ENCODE measurements around the gene IL18R1. TPM values are rescaled to one million over a fixed set of nuclear protein-coding genes. Genes with fewer than 3 reads are reported as not detected.

The IL18R1 gene
- total RNA-seq, 1 experiment from 2014 or later = 1.9 TPM

- DNase-seq = no peak
These were observed 62.9 kb downstream of the IL18R1 start for GRCh38 chr2:102418421-102418961.

GRCh38 chr2:102420290-102420689 is 64.7 kb downstream of the IL18R1 start:
- no peak overlapping the region for H3K4me3 ChIP-seq
- no peaks in the 10 kb centered on the region for H3K9me3 ChIP-seq (ENCODE audit: insufficient read depth, low read depth)
- no TSS peak for BruUV-seq (replicated peaks)
- H3F3A ChIP-seq (ENCODE audit: insufficient read depth, low read depth) = no peaks in the 10 kb centered on the region
- no peak overlapping the region for H3K4me2 ChIP-seq
- no peaks in the 10 kb centered on the region for H3K9me2 ChIP-seq (ENCODE audit: insufficient read depth)
- TF ChIP-seq CTCF (conservative IDR thresholded peaks at IDR 0.05) (no peak), EZH2 (IDR thresholded peaks at IDR 0.05; ENCODE audit: low read depth) (no peak)
- H3K27me3 ChIP-seq (ENCODE audit: insufficient read depth, low read depth) = no peaks in the 10 kb centered on the region
- ChIA-PET POLR2A (ENCODE audit: unreplicated experiment) (no interaction called here), CTCF (no interaction called here)
- intact Hi-C loops (cut with micrococcal nuclease; ENCODE audit: unreplicated experiment) = no loop called here
- H3K4me1 ChIP-seq (replicated peaks; ENCODE audit: insufficient read depth) = no peaks in the 10 kb centered on the region
- no peaks in the 10 kb centered on the region for H3K36me3 ChIP-seq (ENCODE audit: low read depth)
- H3K27ac ChIP-seq = no peak overlapping the region
- H4K20me1 ChIP-seq (ENCODE audit: insufficient read depth) = no peaks in the 10 kb centered on the region
- no peaks in the 10 kb centered on the region for H3K79me2 ChIP-seq (ENCODE audit: low read depth)
- no peak overlapping the region for H2AFZ ChIP-seq
- DNase-seq = no peak

More at GRCh38 chr2:102418421-102418961, 62.9 kb downstream of the IL18R1 start:
- no peaks in the 10 kb centered on the region for H3K9me2 ChIP-seq (ENCODE audit: insufficient read depth)
- no peaks in the 10 kb centered on the region for H3K9me3 ChIP-seq (ENCODE audit: insufficient read depth, low read depth)
- H3K4me3 ChIP-seq = no peak overlapping the region
- ChIA-PET POLR2A (ENCODE audit: unreplicated experiment) (no interaction called here), CTCF (no interaction called here)
- BruUV-seq (replicated peaks) = no TSS peak
- intact Hi-C loops (cut with micrococcal nuclease; ENCODE audit: unreplicated experiment) = no loop called here
- H3K27me3 ChIP-seq (ENCODE audit: insufficient read depth, low read depth) = no peaks in the 10 kb centered on the region
- H3K27ac ChIP-seq = no peak overlapping the region
- TF ChIP-seq CTCF (conservative IDR thresholded peaks at IDR 0.05) = no peak
- TF ChIP-seq EZH2 (IDR thresholded peaks at IDR 0.05; ENCODE audit: low read depth) = no peak
- no peaks in the 10 kb centered on the region for H3K36me3 ChIP-seq (ENCODE audit: low read depth)
- no peak overlapping the region for H3K4me2 ChIP-seq
- no peaks in the 10 kb centered on the region for H3K4me1 ChIP-seq (replicated peaks; ENCODE audit: insufficient read depth)
- H3F3A ChIP-seq (ENCODE audit: insufficient read depth, low read depth) = no peaks in the 10 kb centered on the region
- H4K20me1 ChIP-seq (ENCODE audit: insufficient read depth) = no peaks in the 10 kb centered on the region
- no peaks in the 10 kb centered on the region for H3K79me2 ChIP-seq (ENCODE audit: low read depth)
- no peak overlapping the region for H2AFZ ChIP-seq

GRCh38 chr2:102421890-102422759 is 66.5 kb downstream of the IL18R1 start:
- TF ChIP-seq CTCF (conservative IDR thresholded peaks at IDR 0.05) = no peak
- TF ChIP-seq EZH2 (IDR thresholded peaks at IDR 0.05; ENCODE audit: low read depth) = no peak
- no peaks in the 10 kb centered on the region for H3K9me3 ChIP-seq (ENCODE audit: insufficient read depth, low read depth)
- H3K27me3 ChIP-seq (ENCODE audit: insufficient read depth, low read depth) = no peaks in the 10 kb centered on the region
- no peak overlapping the region for H3K4me2 ChIP-seq
- ChIA-PET POLR2A (ENCODE audit: unreplicated experiment) (no interaction called here), CTCF (no interaction called here)
- H3K9me2 ChIP-seq (ENCODE audit: insufficient read depth) = no peaks in the 10 kb centered on the region
- H3K79me2 ChIP-seq (ENCODE audit: low read depth) = no peaks in the 10 kb centered on the region
- H3K4me3 ChIP-seq = no peak overlapping the region
- H3K4me1 ChIP-seq (replicated peaks; ENCODE audit: insufficient read depth) = no peaks in the 10 kb centered on the region
- no peak overlapping the region for H3K27ac ChIP-seq
- DNase-seq = no peak
- no TSS peak for BruUV-seq (replicated peaks)
- H3F3A ChIP-seq (ENCODE audit: insufficient read depth, low read depth) = no peaks in the 10 kb centered on the region
- H3K36me3 ChIP-seq (ENCODE audit: low read depth) = no peaks in the 10 kb centered on the region
- intact Hi-C loops (cut with micrococcal nuclease; ENCODE audit: unreplicated experiment) = no loop called here
- no peaks in the 10 kb centered on the region for H4K20me1 ChIP-seq (ENCODE audit: insufficient read depth)
- H2AFZ ChIP-seq = no peak overlapping the region

Measured in PC-9 (cell line).